GM12878 (cell line): ENCODE data around the gene CDH2. TPM values are rescaled to one million over a fixed set of nuclear protein-coding genes. Genes with fewer than 3 reads are reported as not detected.

Experiments
- ATAC-seq: fragments of 200-7000 bp; cut with Tn5 transposase; 3 replicates; pipeline ENCODE4 v1.9.1; 2020; ENCODE audit warnings: mild to moderate bottlenecking, moderate library complexity
- BruUV-seq: library from RNA; stranded (reverse); fragments of 400-500 nt; replicated peaks from 2 replicates; lab custom pipeline; 2021; lab: Mats Ljungman, UMichigan
- CTCF ChIA-PET: fragments of 300-600 bp; sonication (Branson Sonifier 250); formaldehyde crosslinking; extraction: SDS; loops from one replicate; lab custom pipeline; 2021; ENCODE audit warnings: inconsistent platforms; lab: Yijun Ruan, JAX
- POLR2A ChIA-PET: fragments of 350-600 bp; formaldehyde crosslinking; extraction: SDS; loops from one replicate; lab custom pipeline; 2021; ENCODE audit warnings: inconsistent platforms; lab: Charles Lee
- RAD21 ChIA-PET: fragments of 300-600 bp; sonication (Branson Sonifier 250); formaldehyde crosslinking; loops from one replicate; lab custom pipeline; 2023; ENCODE audit warnings: antibody characterized with exemption; ENCODE audit not compliant: unreplicated experiment; lab: Charles Lee
- SMC1A ChIA-PET: fragments of 300-600 bp; sonication (Branson Sonifier 250); formaldehyde crosslinking; loops from one replicate; lab custom pipeline; 2023; ENCODE audit not compliant: unreplicated experiment, uncharacterized antibody; lab: Charles Lee
- DNase-seq: peaks from one replicate; pipeline ENCODE4 v3.0.0-alpha.2; 2011; ENCODE audit warnings: low read depth, low spot score
- FAIRE-seq: peaks from 3 replicates; lab custom pipeline; 2011; peaks lifted over from hg19 to GRCh38; lab: Jason Lieb, UNC
- H2AFZ ChIP-seq: 2 replicates; pipeline ENCODE4 v1.6.0; 2011; ENCODE audit warnings: low read depth, low read length, control low read depth; ENCODE audit not compliant: control insufficient read depth
- H3K27ac ChIP-seq: 2 replicates; pipeline ENCODE4 v1.5.1; 2011; ENCODE audit warnings: control low read depth; ENCODE audit not compliant: control insufficient read depth, insufficient read depth
- H3K27me3 ChIP-seq, 2 experiments: replicated peaks in 1 of 2; 2 replicates each; pipeline versions ENCODE4 v1.6.0 to v1.6.1; 2011; ENCODE audit warnings: low read length in 1 of 2; ENCODE audit not compliant: control insufficient read depth in 2 of 2, insufficient read depth in 2 of 2
- H3K36me3 ChIP-seq, 2 experiments: 2 replicates each; pipeline ENCODE4 v1.5.1; 2011; ENCODE audit warnings: low read length in 1 of 2; ENCODE audit not compliant: control insufficient read depth in 2 of 2, insufficient read depth in 2 of 2
- H3K4me1 ChIP-seq: 2 replicates; pipeline ENCODE4 v1.6.1; 2011; ENCODE audit warnings: mild to moderate bottlenecking, low read length, moderate library complexity, mixed read lengths; ENCODE audit not compliant: control insufficient read depth, insufficient read depth
- H3K4me2 ChIP-seq: 2 replicates; pipeline ENCODE4 v1.6.0; 2011; ENCODE audit warnings: control low read depth; ENCODE audit not compliant: control insufficient read depth, insufficient read depth
- H3K4me3 ChIP-seq: fragments of 200-600 bp; sonication (generic); 2 replicates; pipeline ENCODE4 v1.5.1; 2016
- H3K79me2 ChIP-seq: 2 replicates; pipeline ENCODE4 v1.6.0; 2011; ENCODE audit warnings: low read length; ENCODE audit not compliant: control insufficient read depth, insufficient read depth
- H3K9ac ChIP-seq: 2 replicates; pipeline ENCODE4 v1.8.0; 2011; ENCODE audit warnings: low read length, control low read depth, mixed read lengths; ENCODE audit not compliant: control insufficient read depth, insufficient read depth
- H3K9me3 ChIP-seq: replicated peaks from 3 replicates; pipeline ENCODE4 v1.5.1; 2011; ENCODE audit warnings: mild to moderate bottlenecking, low read length; ENCODE audit not compliant: control insufficient read depth, insufficient read depth
- H4K20me1 ChIP-seq: 2 replicates; pipeline ENCODE4 v1.6.0; 2011; ENCODE audit not compliant: control insufficient read depth, insufficient read depth
- CEBPB ChIP-seq, 2 experiments: fragments of 150-350 bp in 1 of 2; IDR thresholded peaks; 2 replicates each; pipeline ENCODE4 v1.6.1; 2012 to 2014; ENCODE audit warnings: low read depth in 2 of 2, low read length in 2 of 2, borderline replicate concordance in 1 of 2, inconsistent platforms in 1 of 2
- CHD2 ChIP-seq: IDR thresholded peaks from 2 replicates; pipeline ENCODE4 v1.6.1; 2011; ENCODE audit warnings: low read depth, low read length, improper control_type of control experiment, borderline replicate concordance
- NR2C2 ChIP-seq: IDR thresholded peaks from 2 replicates; pipeline ENCODE4 v1.6.1; 2011; ENCODE audit warnings: borderline replicate concordance, low read depth; ENCODE audit not compliant: control insufficient read depth, insufficient read length
- SREBF2 ChIP-seq: IDR thresholded peaks from 2 replicates; pipeline ENCODE4 v1.6.1; 2012; ENCODE audit warnings: mild to moderate bottlenecking, low read length
- WGBS: methylation state at CpG from one replicate; pipeline ENCODE4 v1.1.6; 2016; ENCODE audit warnings: low lambda C conversion rate; ENCODE audit not compliant: insufficient replicate concordance, insufficient coverage; ENCODE audit errors: missing lambda C conversion rate; 5-methylcytosine and 5-hydroxymethylcytosine counted together
- in situ Hi-C: fragments of 300-500 bp; cut with MboI; formaldehyde crosslinking; loops from 9 replicates; pipeline ENCODE4 v1.14.3; 2018; ENCODE audit warnings: mixed read lengths
- intact Hi-C: fragments of 100-400 bp; cut with micrococcal nuclease; formaldehyde crosslinking; loops from one replicate; pipeline ENCODE4 v1.14.2; 2022; ENCODE audit not compliant: unreplicated experiment
- polyA plus RNA-seq, 11 experiments: library from polyadenylated mRNA; depleted of rRNA in 4 of 11; unstranded in 6 of 11; stranded (reverse) in 5 of 11; fragments of >200 nt; fragmentation: Nextera tagmentation in 4 of 11; fragmentation: Illumina TruSeq in 1 of 11; extraction: Ambion mirVana in 4 of 11; extraction: Trizol in 1 of 11; gene quantifications; 1 replicate in 1 of 11; 2 replicates in 10 of 11; pipeline versions ENCODE4 v1.2.1 to v1.2.3, GENCODE V29; 2011 to 2016; ENCODE audit warnings: inconsistent platforms in 2 of 11, missing spikeins in 2 of 11, low read depth in 1 of 11
- total RNA-seq, 4 experiments: library from RNA; depleted of rRNA in 3 of 4; stranded (reverse); fragments of >200 nt in 3 of 4; fragmentation: Illumina TruSeq in 1 of 4; extraction: Trizol in 1 of 4; gene quantifications; 2 replicates each; pipeline versions ENCODE4 v1.2.1 to v1.2.3, GENCODE V29; 2013 to 2021
- TF ChIP-seq, protein P1 (sequence below): fragments of 450-650 bp; IDR thresholded peaks from 2 replicates; pipeline ENCODE4 v1.6.1; 2018; ENCODE audit warnings: borderline replicate concordance, mild to moderate bottlenecking; ENCODE audit not compliant: partially characterized antibody

CDH2 gene
- total and polyA plus RNA-seq, 10 of the 15 experiments (the other 5 are each of a cell fraction or from before 2014, with no cell fraction given) = 0.01 to 0.25 (median 0.06) TPM; not detected in 4

DNA sequence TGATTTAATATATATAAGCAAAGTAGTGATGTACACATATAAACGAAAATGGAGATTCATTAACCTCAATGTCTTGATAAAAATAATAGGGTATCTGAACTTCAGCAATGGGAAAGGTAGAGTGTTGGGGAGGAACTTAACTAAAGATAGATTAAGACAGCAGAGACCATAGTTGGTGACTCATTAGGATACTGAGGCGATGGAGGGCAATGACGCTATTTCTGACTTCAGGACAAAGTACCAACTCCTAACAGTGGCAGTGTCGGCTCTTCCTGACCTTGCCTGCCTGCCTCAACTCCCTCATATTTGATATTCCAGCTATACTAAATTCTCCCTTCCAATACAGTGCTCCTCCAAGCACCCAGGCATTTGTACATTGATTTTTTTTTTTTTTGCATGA is 98.6 kb downstream of the CDH2 start:
- no TSS peak for BruUV-seq
- Histone ChIP-seq H3K4me1 (no peaks in the 10 kb centered on the region), H3K79me2 (no peaks in the 10 kb centered on the region), H3K4me2 (no peak overlapping the region), H3K36me3 (no peaks in the 10 kb centered on the region), H4K20me1 (no peaks in the 10 kb centered on the region), H3K9ac (no peak overlapping the region), H3K27me3 (no peaks in the 10 kb centered on the region), H2AFZ (no peak overlapping the region), H3K4me3 (no peak overlapping the region), H3K27ac (no peak overlapping the region), H3K9me3 (no peaks in the 10 kb centered on the region; the same call in 2 of the 3 replicates)
- TF ChIP-seq SREBF2 = no peak
- TF ChIP-seq NR2C2 = no peak
- TF ChIP-seq CEBPB (IDR thresholded peaks at IDR 0.05; ENCODE audit: borderline replicate concordance in 1 of 2, low read depth in 2 of 2, low read length in 2 of 2) = no peak
- TF ChIP-seq, protein P1, sequence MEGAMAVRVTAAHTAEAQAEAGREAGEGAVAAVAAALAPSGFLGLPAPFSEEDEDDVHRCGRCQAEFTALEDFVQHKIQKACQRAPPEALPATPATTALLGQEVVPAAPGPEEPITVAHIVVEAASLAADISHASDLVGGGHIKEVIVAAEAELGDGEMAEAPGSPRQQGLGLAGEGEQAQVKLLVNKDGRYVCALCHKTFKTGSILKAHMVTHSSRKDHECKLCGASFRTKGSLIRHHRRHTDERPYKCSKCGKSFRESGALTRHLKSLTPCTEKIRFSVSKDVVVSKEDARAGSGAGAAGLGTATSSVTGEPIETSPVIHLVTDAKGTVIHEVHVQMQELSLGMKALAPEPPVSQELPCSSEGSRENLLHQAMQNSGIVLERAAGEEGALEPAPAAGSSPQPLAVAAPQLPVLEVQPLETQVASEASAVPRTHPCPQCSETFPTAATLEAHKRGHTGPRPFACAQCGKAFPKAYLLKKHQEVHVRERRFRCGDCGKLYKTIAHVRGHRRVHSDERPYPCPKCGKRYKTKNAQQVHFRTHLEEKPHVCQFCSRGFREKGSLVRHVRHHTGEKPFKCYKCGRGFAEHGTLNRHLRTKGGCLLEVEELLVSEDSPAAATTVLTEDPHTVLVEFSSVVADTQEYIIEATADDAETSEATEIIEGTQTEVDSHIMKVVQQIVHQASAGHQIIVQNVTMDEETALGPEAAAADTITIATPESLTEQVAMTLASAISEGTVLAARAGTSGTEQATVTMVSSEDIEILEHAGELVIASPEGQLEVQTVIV = no peak
- no peak for TF ChIP-seq CHD2
- ChIA-PET RAD21 (no interaction called here), SMC1A (no interaction called here), POLR2A (no interaction called here), CTCF (no interaction called here)
- DNase-seq = no peak
- WGBS = 2% methylated on average over 4 of the region's 4 CpGs
- no peak for ATAC-seq
- FAIRE-seq = no peak
- in situ Hi-C loops = loop anchor here (10.0 kb wide), 1 partner anchor 63 kb away; no protein-coding TSS in a partner anchor
- intact Hi-C loops = no loop called here
